DOHH2 (cell line): ENCODE results near the gene TOMM70.

ENCODE experiments used
- H3F3A ChIP-seq: fragments of 200-600 bp; sonication (generic), shearing (Covaris generic); 2 replicates; pipeline ENCODE4 v1.6.0; 2016; ENCODE audit warnings: antibody characterized with exemption, mild to moderate bottlenecking; ENCODE audit not compliant: control insufficient read depth, insufficient read depth
- H3K27ac ChIP-seq: fragments of 200-600 bp; sonication (generic); 2 replicates; pipeline ENCODE4 v1.5.1; 2014; ENCODE audit warnings: low read depth, mild to moderate bottlenecking, low read length, moderate library complexity
- H3K27me3 ChIP-seq: fragments of 200-600 bp; sonication (generic); 2 replicates; pipeline ENCODE4 v1.6.1; 2014; ENCODE audit warnings: mild to moderate bottlenecking, low read length, mixed read lengths; ENCODE audit not compliant: control insufficient read depth
- H3K36me3 ChIP-seq: fragments of 200-600 bp; sonication (generic); 2 replicates; pipeline ENCODE4 v1.6.1; 2014; ENCODE audit warnings: mild to moderate bottlenecking, low read length, moderate library complexity, mixed read lengths; ENCODE audit not compliant: control insufficient read depth
- H3K4me1 ChIP-seq: fragments of 200-600 bp; sonication (generic); 2 replicates; pipeline ENCODE4 v1.6.1; 2014; ENCODE audit warnings: mild to moderate bottlenecking, low read length, mixed read lengths; ENCODE audit not compliant: control insufficient read depth
- H3K4me2 ChIP-seq: fragments of 200-600 bp; sonication (generic); 2 replicates; pipeline ENCODE4 v1.6.0; 2014; ENCODE audit warnings: mild to moderate bottlenecking, low read length, moderate library complexity
- H3K4me3 ChIP-seq: fragments of 200-600 bp; sonication (generic); 2 replicates; pipeline ENCODE4 v1.5.1; 2014; ENCODE audit warnings: mild to moderate bottlenecking, low read length, mixed read lengths
- H3K79me2 ChIP-seq: fragments of 200-600 bp; sonication (generic); 2 replicates; pipeline ENCODE4 v1.6.1; 2014; ENCODE audit warnings: mild to moderate bottlenecking, low read length, mixed read lengths; ENCODE audit not compliant: control insufficient read depth
- H3K9me2 ChIP-seq: fragments of 200-600 bp; sonication (generic); replicated peaks from 2 replicates; pipeline ENCODE4 v1.6.1; 2014; ENCODE audit warnings: mild to moderate bottlenecking, low read length, mixed read lengths; ENCODE audit not compliant: control insufficient read depth
- H3K9me3 ChIP-seq: fragments of 200-600 bp; sonication (generic); 2 replicates; pipeline ENCODE4 v1.6.1; 2014; ENCODE audit warnings: antibody characterized with exemption, low read length, mixed read lengths; ENCODE audit not compliant: control insufficient read depth, insufficient read depth
- H4K20me1 ChIP-seq: fragments of 200-600 bp; sonication (generic); 2 replicates; pipeline ENCODE4 v1.6.0; 2014; ENCODE audit warnings: low read depth, mild to moderate bottlenecking, antibody characterized with exemption, low read length, moderate library complexity; ENCODE audit not compliant: control insufficient read depth, insufficient read depth
- CTCF ChIP-seq: fragments of 200-600 bp; sonication (generic); IDR thresholded peaks from one replicate; pipeline ENCODE4 v1.5.1; 2014; ENCODE audit warnings: antibody characterized with exemption, mild to moderate bottlenecking, low read depth, low read length; ENCODE audit not compliant: poor library complexity, severe bottlenecking
- EZH2phosphoT487 ChIP-seq: fragments of 200-600 bp; sonication (generic); IDR thresholded peaks from 2 replicates; pipeline ENCODE4 v1.6.1; 2017; ENCODE audit warnings: borderline replicate concordance, mild to moderate bottlenecking, antibody characterized with exemption, low read length, moderate library complexity, mixed read lengths

TOMM70 gene

DNA sequence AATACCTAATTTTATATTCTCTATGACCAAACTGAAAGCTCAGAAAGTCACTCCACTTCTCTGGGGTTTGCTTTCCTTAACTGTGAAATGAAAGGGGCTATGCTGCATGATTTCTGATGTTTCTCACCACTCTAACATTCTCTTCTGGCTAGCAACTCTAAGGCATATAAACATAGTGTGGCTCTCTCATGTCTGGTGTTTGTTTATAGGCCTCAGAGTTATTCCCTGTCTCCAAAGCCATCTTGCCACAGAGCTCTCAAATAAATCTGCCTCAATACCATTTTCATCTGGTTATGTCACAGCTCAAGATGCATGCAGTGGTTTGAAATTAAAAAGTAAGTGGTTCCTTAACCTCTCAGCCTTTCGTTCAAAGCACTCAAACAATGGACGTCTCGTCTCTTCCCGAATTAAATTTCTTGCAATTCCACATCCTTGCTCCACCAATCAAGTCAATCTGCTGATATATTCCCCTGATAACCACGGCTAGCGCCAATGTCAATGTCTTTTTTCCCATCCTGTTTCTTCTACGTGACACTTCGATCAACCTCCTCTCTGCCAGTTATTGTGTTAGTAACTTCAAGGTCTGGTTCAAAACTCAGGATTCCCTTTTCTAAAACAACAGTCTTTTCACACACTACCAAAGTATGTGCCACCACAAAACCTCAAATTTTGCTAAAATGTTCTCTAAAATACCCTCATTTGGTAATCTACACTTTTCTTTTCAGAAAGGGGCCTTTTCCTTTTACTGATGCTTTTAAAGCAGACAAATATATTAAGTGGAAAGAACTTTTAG, 16.0 kb downstream of the TOMM70 start:
- Histone ChIP-seq H3K9me2 (no peaks in the 10 kb centered on the region), H3K79me2 (peaks cover 32% of the 10 kb centered on the region), H3K4me1 (no peaks in the 10 kb centered on the region), H3K27me3 (no peaks in the 10 kb centered on the region), H3K4me3 (no peak overlapping the region), H3K36me3 (peaks cover 87% of the 10 kb centered on the region), H4K20me1 (no peaks in the 10 kb centered on the region), H3K27ac (no peak overlapping the region), H3K9me3 (peaks cover 10% of the 10 kb centered on the region; the same call in 1 of the 2 replicates), H3F3A (no peaks in the 10 kb centered on the region), H3K4me2 (no peak overlapping the region)
- TF ChIP-seq CTCF (no peak), EZH2phosphoT487 (no peak)

GRCh38 chr3:100376301-100376700, 24.6 kb downstream of the TOMM70 start:
- no peaks in the 10 kb centered on the region for H3K9me3 ChIP-seq
- H3K4me1 ChIP-seq: no peaks in the 10 kb centered on the region
- H3F3A ChIP-seq: no peaks in the 10 kb centered on the region
- peaks cover 88% of the 10 kb centered on the region for H3K36me3 ChIP-seq
- no peaks in the 10 kb centered on the region for H3K27me3 ChIP-seq
- no peaks in the 10 kb centered on the region; the same call in 1 of the 2 replicates for H3K79me2 ChIP-seq
- H3K27ac ChIP-seq: no peak overlapping the region
- no peak overlapping the region for H3K4me3 ChIP-seq
- H3K4me2 ChIP-seq: no peak overlapping the region
- H3K9me2 ChIP-seq: no peaks in the 10 kb centered on the region
- TF ChIP-seq CTCF: no peak
- no peak for TF ChIP-seq EZH2phosphoT487
- H4K20me1 ChIP-seq: no peaks in the 10 kb centered on the region

GRCh38 chr3:100374521-100374920, 26.4 kb downstream of the TOMM70 start:
- no peak overlapping the region for H3K4me2 ChIP-seq
- no peaks in the 10 kb centered on the region for H3K27me3 ChIP-seq
- H3K27ac ChIP-seq: no peak overlapping the region
- peaks cover 84% of the 10 kb centered on the region for H3K36me3 ChIP-seq
- no peaks in the 10 kb centered on the region for H4K20me1 ChIP-seq
- no peaks in the 10 kb centered on the region for H3K9me2 ChIP-seq
- H3F3A ChIP-seq: no peaks in the 10 kb centered on the region
- no peaks in the 10 kb centered on the region for H3K4me1 ChIP-seq
- H3K4me3 ChIP-seq: no peak overlapping the region
- H3K9me3 ChIP-seq: no peaks in the 10 kb centered on the region
- TF ChIP-seq CTCF (no peak), EZH2phosphoT487 (no peak)
- H3K79me2 ChIP-seq: no peaks in the 10 kb centered on the region; the same call in 1 of the 2 replicates
